ENCODE results near the gene CAPN9.

DNA sequence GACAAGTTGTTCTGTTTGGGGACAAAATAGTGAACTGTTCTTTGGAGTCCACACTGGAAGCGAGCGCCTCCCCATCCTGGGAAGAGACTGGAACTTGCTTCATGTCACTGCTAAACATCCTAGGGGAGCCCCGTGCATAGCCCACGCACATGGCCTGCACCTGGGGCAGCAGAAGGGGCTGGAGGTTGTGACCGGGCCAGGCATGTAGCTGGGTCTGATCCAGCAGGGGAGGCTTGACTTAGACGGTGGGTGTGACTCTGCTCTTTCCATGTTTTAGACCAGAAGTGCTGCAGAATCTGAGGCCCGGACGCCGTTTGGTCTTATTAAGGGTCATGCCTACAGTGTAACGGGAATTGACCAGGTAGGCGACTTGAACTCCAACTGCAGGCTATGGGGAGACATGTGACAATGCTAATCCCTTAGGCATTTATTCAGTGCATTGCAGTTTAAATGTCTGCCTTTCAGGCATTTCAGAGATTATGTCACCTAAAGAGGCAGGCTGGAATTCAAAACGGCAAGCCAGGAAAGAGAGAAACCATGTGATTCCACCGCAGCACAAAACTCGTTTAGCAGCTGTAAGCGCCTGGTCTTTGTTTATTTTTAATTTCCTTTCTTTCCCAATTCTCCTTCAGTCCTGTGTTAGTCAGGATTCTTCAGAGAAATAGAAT, 21.8 kb downstream of the CAPN9 start:
- TF ChIP-seq CTCF (IDR thresholded peaks at IDR 0.05; ENCODE audit: extremely low read depth in 1 of 2, insufficient read depth in 1 of 2, low read depth in 1 of 2, low read length in 2 of 2) (no peak), POLR2AphosphoS5 (IDR thresholded peaks at IDR 0.05; ENCODE audit: insufficient read depth, low read depth, low read length) (no peak)
